ENCODE measurements around the gene PRKCA. TPM values are rescaled to one million over a fixed set of nuclear protein-coding genes. Genes with fewer than 3 reads are reported as not detected.

Gene PRKCA
- total and polyA plus RNA-seq, 9 of the 15 experiments (the other 6 are each of a cell fraction or from before 2014, with no cell fraction given), result 3.2 to 33.0 (median 17.8) TPM

- in situ Hi-C loops (cut with MboI), result no loop called here
- intact Hi-C loops (cut with micrococcal nuclease), result no loop called here
- ChIA-PET POLR2A (interaction anchor here (0.6 kb wide), 1 partner anchor 8 kb away, joined by 3 read pairs; the partner anchor contains the start of gene CACNG5), CTCF (ENCODE audit: low intra/inter-chr PET ratio) (no interaction called here)
- Histone ChIP-seq H4K20me1 (replicated peaks; ENCODE audit: control insufficient read depth, insufficient read depth, low read length) (0 out of 2 replicates have a peak, but pooled peaks cover 4% of the 10 kb centered on the region), H3K36me3 (ENCODE audit: control insufficient read depth, insufficient read depth, low read length) (no peaks in the 10 kb centered on the region), H3K9me3 (replicated peaks; ENCODE audit: control insufficient read depth, insufficient read depth, low read depth, low read length) (no peaks in the 10 kb centered on the region), H3K79me2 (ENCODE audit: control insufficient read depth, insufficient read depth, low read length) (no peaks in the 10 kb centered on the region), H3K4me3 (no peak overlapping the region), H3K4me2 (ENCODE audit: insufficient read depth, low read length) (no peak overlapping the region), H3K27me3 (ENCODE audit: control insufficient read depth in 2 of 2, insufficient read depth in 2 of 2, low read length in 2 of 2) (peaks cover 3 to 24% of the 10 kb centered on the region in 2 experiments; a peak in 3 of 5 replicates), H3K9me1 (ENCODE audit: control insufficient read depth, insufficient read depth, low read length) (no peaks in the 10 kb centered on the region), H3K4me1 (replicated peaks in 1 of 2; ENCODE audit: control insufficient read depth in 2 of 2, insufficient read depth in 2 of 2, low read length in 2 of 2) (no peaks in the 10 kb centered on the region), H3K9ac (ENCODE audit: insufficient read depth in 1 of 2, low read depth in 2 of 2, low read length in 2 of 2) (no peak overlapping the region), H2AFZ (ENCODE audit: low read depth, low read length) (no peak overlapping the region), H3K27ac (ENCODE audit: extremely low read depth, low read depth, low read length) (no peak overlapping the region)
- FAIRE-seq (no peak), ATAC-seq (no peak), DNase-seq (ENCODE audit: extremely low read depth in 1 of 4, low spot score in 3 of 4) (no peak)
- BruUV-seq (replicated peaks), result no TSS peak
- no peak for TF ChIP-seq DNMT1 (IDR thresholded peaks at IDR 0.05)
- no peak for TF ChIP-seq HDAC1 (IDR thresholded peaks at IDR 0.05)
- TF ChIP-seq ZNF277 (CRISPR knock-in tag; IDR thresholded peaks at IDR 0.05; ENCODE audit: borderline replicate concordance), result no peak
- no peak for TF ChIP-seq TARDBP (IDR thresholded peaks at IDR 0.05)
- 0% methylated on average over 4 of the region's 4 CpGs for WGBS (ENCODE audit: insufficient coverage, low coverage, missing lambda C conversion rate)
Measured at GRCh38 chr17:66843627-66844026, 541.2 kb downstream of the PRKCA start.

- ATAC-seq (no peak), DNase-seq (ENCODE audit: extremely low read depth in 1 of 4, low spot score in 3 of 4) (no peak), FAIRE-seq (no peak)
- TF ChIP-seq CHCHD3 (CRISPR knock-in tag; IDR thresholded peaks at IDR 0.05), result no peak
- H3K27ac ChIP-seq (ENCODE audit: extremely low read depth, low read depth, low read length), result no peak overlapping the region
- ChIA-PET POLR2A (no interaction called here), CTCF (ENCODE audit: low intra/inter-chr PET ratio) (no interaction called here)
- H4K20me1 ChIP-seq (replicated peaks; ENCODE audit: control insufficient read depth, insufficient read depth, low read length), result no peaks in the 10 kb centered on the region
- 0% methylated on average over 3 of the region's 3 CpGs for WGBS (ENCODE audit: insufficient coverage, low coverage, missing lambda C conversion rate)
- H3K79me2 ChIP-seq (ENCODE audit: control insufficient read depth, insufficient read depth, low read length), result no peaks in the 10 kb centered on the region
- no peak overlapping the region for H3K4me3 ChIP-seq
- BruUV-seq (replicated peaks), result no TSS peak
- H3K9ac ChIP-seq (ENCODE audit: insufficient read depth in 1 of 2, low read depth in 2 of 2, low read length in 2 of 2), result no peak overlapping the region
- H3K9me1 ChIP-seq (ENCODE audit: control insufficient read depth, insufficient read depth, low read length), result no peaks in the 10 kb centered on the region
- no peak overlapping the region for H3K4me2 ChIP-seq (ENCODE audit: insufficient read depth, low read length)
- intact Hi-C loops (cut with micrococcal nuclease), result no loop called here
- no peaks in the 10 kb centered on the region for H3K36me3 ChIP-seq (ENCODE audit: control insufficient read depth, insufficient read depth, low read length)
- H2AFZ ChIP-seq (ENCODE audit: low read depth, low read length), result no peak overlapping the region
- H3K27me3 ChIP-seq (ENCODE audit: control insufficient read depth in 2 of 2, insufficient read depth in 2 of 2, low read length in 2 of 2), result peaks cover 0 to 3% of the 10 kb centered on the region in 2 experiments; a peak in 2 of 5 replicates
- in situ Hi-C loops (cut with MboI), result no loop called here
- no peaks in the 10 kb centered on the region for H3K4me1 ChIP-seq (replicated peaks in 1 of 2; ENCODE audit: control insufficient read depth in 2 of 2, insufficient read depth in 2 of 2, low read length in 2 of 2)
- H3K9me3 ChIP-seq (replicated peaks; ENCODE audit: control insufficient read depth, insufficient read depth, low read depth, low read length), result no peaks in the 10 kb centered on the region
Measured at GRCh38 chr17:66847704-66848103, 545.3 kb downstream of the PRKCA start.

Measured in K562 (cell line).